ENCODE data around the gene IL10RB.

DNA sequence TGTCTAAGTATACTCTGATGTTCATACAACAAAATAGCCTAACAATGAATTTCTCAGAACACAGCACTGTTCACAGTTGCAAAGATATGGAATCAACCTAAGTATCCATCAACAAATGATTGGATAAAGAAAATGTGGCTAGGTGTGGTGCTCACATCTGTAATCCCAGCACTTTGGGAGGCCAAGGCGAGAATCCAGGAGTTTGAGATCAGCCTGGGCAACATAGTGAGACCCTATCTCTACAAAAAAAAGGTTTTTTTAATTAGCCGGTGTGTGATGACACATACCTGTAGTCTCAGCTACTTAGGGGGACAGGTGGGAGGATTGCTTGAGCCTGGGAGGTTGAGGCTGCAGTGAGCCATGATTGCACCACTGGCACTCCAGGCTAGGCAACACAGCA is 25.8 kb upstream of the IL10RB start:
- TF ChIP-seq, protein P1, sequence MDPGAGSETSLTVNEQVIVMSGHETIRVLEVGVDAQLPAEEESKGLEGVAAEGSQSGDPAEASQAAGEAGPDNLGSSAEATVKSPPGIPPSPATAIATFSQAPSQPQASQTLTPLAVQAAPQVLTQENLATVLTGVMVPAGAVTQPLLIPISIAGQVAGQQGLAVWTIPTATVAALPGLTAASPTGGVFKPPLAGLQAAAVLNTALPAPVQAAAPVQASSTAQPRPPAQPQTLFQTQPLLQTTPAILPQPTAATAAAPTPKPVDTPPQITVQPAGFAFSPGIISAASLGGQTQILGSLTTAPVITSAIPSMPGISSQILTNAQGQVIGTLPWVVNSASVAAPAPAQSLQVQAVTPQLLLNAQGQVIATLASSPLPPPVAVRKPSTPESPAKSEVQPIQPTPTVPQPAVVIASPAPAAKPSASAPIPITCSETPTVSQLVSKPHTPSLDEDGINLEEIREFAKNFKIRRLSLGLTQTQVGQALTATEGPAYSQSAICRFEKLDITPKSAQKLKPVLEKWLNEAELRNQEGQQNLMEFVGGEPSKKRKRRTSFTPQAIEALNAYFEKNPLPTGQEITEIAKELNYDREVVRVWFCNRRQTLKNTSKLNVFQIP (CRISPR knock-in tag; IDR thresholded peaks at IDR 0.05; ENCODE audit: borderline replicate concordance, low read depth): no peak
- TF ChIP-seq RARB (CRISPR knock-in tag; IDR thresholded peaks at IDR 0.05): no peak
- no peak for TF ChIP-seq ZNF565 (CRISPR knock-in tag; conservative IDR thresholded peaks at IDR 0.05; ENCODE audit: low read depth)

All from SK-N-SH treated with all-trans-retinoic acid at 6 μM for 48 hours (cell line).